NCI-H526 (cell line): ENCODE results near the gene EP400.

Experiments used
- DNase-seq, 2 experiments: peaks; one replicate each; lab custom pipeline; 2025; lab: John Stamatoyannopoulos, UW

The EP400 gene

GRCh38 chr12:131987552-131987951, 37.8 kb downstream of the EP400 start:
- no peak for DNase-seq

- DNase-seq = no peak
Observed at GRCh38 chr12:131988054-131988796, 38.5 kb downstream of the EP400 start.

- DNase-seq = no peak
Observed at GRCh38 chr12:131989021-131989420, 39.3 kb downstream of the EP400 start.

GRCh38 chr12:131990066-131990979, 40.6 kb downstream of the EP400 start:
- DNase-seq = no peak

GRCh38 chr12:131990980-131991305, 41.2 kb downstream of the EP400 start:
- DNase-seq = no peak

- no peak for DNase-seq
Observed at GRCh38 chr12:131991816-131992430, 42.2 kb downstream of the EP400 start.

- DNase-seq = no peak
Observed at GRCh38 chr12:131994589-131994988, 44.8 kb downstream of the EP400 start.

GRCh38 chr12:132000286-132000872, 50.6 kb downstream of the EP400 start:
- no peak for DNase-seq

- DNase-seq = no peak
Observed at GRCh38 chr12:132003846-132004245, 54.1 kb downstream of the EP400 start.

GRCh38 chr12:132004946-132005345, 55.2 kb downstream of the EP400 start:
- DNase-seq = no peak

GRCh38 chr12:132006056-132006680, 56.4 kb downstream of the EP400 start:
- DNase-seq = no peak

- no peak for DNase-seq
Observed at GRCh38 chr12:132007041-132007440, 57.3 kb downstream of the EP400 start.

GRCh38 chr12:132009336-132009859, 59.7 kb downstream of the EP400 start:
- DNase-seq = no peak

GRCh38 chr12:132012919-132013568, 63.3 kb downstream of the EP400 start:
- no peak for DNase-seq

GRCh38 chr12:132014092-132014914, 64.6 kb downstream of the EP400 start:
- no peak for DNase-seq

- DNase-seq = no peak
Observed at GRCh38 chr12:132014915-132015280, 65.2 kb downstream of the EP400 start.

- no peak for DNase-seq
Observed at GRCh38 chr12:132015686-132016430, 66.1 kb downstream of the EP400 start.

- DNase-seq = no peak
Observed at GRCh38 chr12:132018193-132018916, 68.6 kb downstream of the EP400 start.

- DNase-seq = no peak
Observed at GRCh38 chr12:132019891-132020290, 70.1 kb downstream of the EP400 start.
